Kidney (tissue), 14 donors: ENCODE measurements around the gene GJA5. TPM values are rescaled to one million over a fixed set of nuclear protein-coding genes. Genes with fewer than 3 reads are reported as not detected.

Source experiments
- DNase-seq, 5 donors: peaks; one replicate each; pipeline ENCODE4 v3.0.0-alpha.2; 2013 to 2020
- FAIRE-seq: peaks from 2 replicates; lab custom pipeline; 2012; peaks lifted over from hg19 to GRCh38; lab: Jason Lieb, UNC
- H3K27ac ChIP-seq, 2 donors: one replicate each; pipeline ENCODE4 v1.7.0; 2013; ENCODE audit warnings: low read depth in 2 of 2, low read length in 2 of 2, inconsistent platforms in 1 of 2
- H3K27me3 ChIP-seq: one replicate; pipeline ENCODE4 v1.7.1; 2013; ENCODE audit warnings: low read length, inconsistent platforms; ENCODE audit not compliant: control insufficient read depth, insufficient read depth
- H3K36me3 ChIP-seq, 3 donors: one replicate each; pipeline versions ENCODE4 v1.7.0 to v1.7.1; 2013; ENCODE audit warnings: low read length in 3 of 3, control low read depth in 1 of 3, inconsistent platforms in 1 of 3; ENCODE audit not compliant: insufficient read depth in 3 of 3, control insufficient read depth in 2 of 3
- H3K4me1 ChIP-seq, 3 donors: one replicate each; pipeline versions ENCODE4 v1.7.0 to v1.7.1; 2013; ENCODE audit warnings: low read length in 3 of 3, inconsistent platforms in 1 of 3, low read depth in 1 of 3; ENCODE audit not compliant: control insufficient read depth in 2 of 3, insufficient read depth in 2 of 3
- H3K4me3 ChIP-seq, 3 donors: one replicate each; pipeline versions ENCODE4 v1.7.0 to v1.8.1; 2013; ENCODE audit warnings: low read length in 3 of 3, control low read depth in 1 of 3, inconsistent platforms in 1 of 3
- H3K9ac ChIP-seq, 3 donors: one replicate each; pipeline versions ENCODE4 v1.7.0 to v1.7.1; 2013; ENCODE audit warnings: low read length in 3 of 3, control low read depth in 1 of 3, inconsistent platforms in 1 of 3
- H3K9me3 ChIP-seq, 3 donors: one replicate each; pipeline versions ENCODE4 v1.7.0 to v1.7.1; 2013; ENCODE audit warnings: low read length in 3 of 3, control low read depth in 1 of 3, inconsistent platforms in 1 of 3; ENCODE audit not compliant: control insufficient read depth in 2 of 3, insufficient read depth in 1 of 3
- CTCF ChIP-seq: IDR thresholded peaks from 3 replicates; pipeline ENCODE4 v1.5.1; 2012; ENCODE audit warnings: mild to moderate bottlenecking, moderate library complexity, borderline replicate concordance; ENCODE audit not compliant: insufficient read depth; ENCODE audit errors: extremely low read depth
- intact Hi-C: fragments of 100-400 bp; cut with DNase I; formaldehyde crosslinking; loops from one replicate; pipeline ENCODE4 v1.11.1; 2022
- polyA plus RNA-seq: library from polyadenylated mRNA; stranded (reverse); fragments of 350-450 nt; fragmentation: Illumina TruSeq; extraction: RNeasy Lipid Tissue Mini Kit (QIAGEN cat#74804); gene quantifications from one replicate; pipeline ENCODE4 v1.2.3, GENCODE V29; 2014; ENCODE audit warnings: low read depth, low replicate concordance; ENCODE audit not compliant: insufficient read depth
- total RNA-seq: library from RNA; stranded (reverse); fragmentation: NEBNext Ultra II Directional; extraction: Animal tissue kit (Norgen Biotek cat#: 25700); gene quantifications from one replicate; pipeline ENCODE4 v1.2.1, GENCODE V29; 2021
- donor health status: control.
- donor health status: control.
- donor health status: control.
- donor health status: control.
- donor health status: control.
- donor health status: DM: yes; HTN: yes; CAD: no.
- donor health status: Normal renal cell carcinoma (clear cell type).

The GJA5 gene
- total and polyA plus RNA-seq, 2 donors from 2014 or later: 28.3 to 36.4 TPM

- H3K4me1 ChIP-seq: peaks cover 0 to 15% (median 2%) of the 10 kb centered on the region in 3 donors
- no peak for FAIRE-seq
- no peaks in the 10 kb centered on the region for H3K27me3 ChIP-seq
- intact Hi-C loops: loop anchor here (5.0 kb wide), 1 partner anchor 167 kb away; no protein-coding TSS in a partner anchor
- H3K9me3 ChIP-seq: no peaks in the 10 kb centered on the region
- no peak overlapping the region for H3K4me3 ChIP-seq
- H3K9ac ChIP-seq: no peak overlapping the region
- no peak for DNase-seq
- TF ChIP-seq CTCF: no peak
- H3K36me3 ChIP-seq: no peaks in the 10 kb centered on the region
- no peak overlapping the region for H3K27ac ChIP-seq
These were observed 39.8 kb downstream of the GJA5 start for GRCh38 chr1:147720557-147720956.

DNA sequence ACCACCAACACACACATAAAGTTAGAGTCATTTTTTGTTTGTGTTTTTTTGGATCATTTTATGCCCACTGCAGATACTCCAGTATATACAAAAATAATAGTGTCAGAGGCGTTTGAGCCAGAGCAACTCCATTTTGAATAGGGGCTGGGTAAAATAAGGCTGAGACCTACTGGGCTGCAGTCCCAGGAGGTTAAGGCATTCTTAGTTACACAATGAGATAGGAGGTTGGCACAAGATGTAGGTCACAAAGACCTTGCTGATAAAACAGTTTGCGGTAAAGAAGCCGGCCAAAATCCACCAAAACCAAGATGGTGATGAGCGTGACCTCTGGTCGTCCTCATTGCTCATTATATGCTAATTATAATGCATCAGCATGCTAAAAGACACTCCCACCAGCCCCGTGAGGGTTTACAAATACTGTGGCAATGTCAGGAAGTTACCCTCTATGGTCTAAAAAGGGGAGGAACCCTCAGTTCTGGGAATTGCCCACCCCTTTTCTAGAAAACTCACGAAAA lies 40.6 kb downstream of the GJA5 start:
- TF ChIP-seq CTCF: no peak
- no peak for FAIRE-seq
- Histone ChIP-seq H3K9ac (no peak overlapping the region), H3K36me3 (no peaks in the 10 kb centered on the region), H3K4me3 (no peak overlapping the region), H3K4me1 (peaks cover 0 to 15% (median 2%) of the 10 kb centered on the region in 3 donors), H3K27me3 (no peaks in the 10 kb centered on the region), H3K9me3 (no peaks in the 10 kb centered on the region), H3K27ac (no peak overlapping the region)
- intact Hi-C loops: loop anchor here (5.0 kb wide), 1 partner anchor 168 kb away; no protein-coding TSS in a partner anchor
- DNase-seq: no peak

- H3K36me3 ChIP-seq: no peaks in the 10 kb centered on the region
- H3K27ac ChIP-seq: no peak overlapping the region
- no peak for TF ChIP-seq CTCF
- no peak overlapping the region for H3K4me3 ChIP-seq
- peaks cover 0 to 15% (median 2%) of the 10 kb centered on the region in 3 donors for H3K4me1 ChIP-seq
- no peak for FAIRE-seq
- H3K9ac ChIP-seq: no peak overlapping the region
- no peak for DNase-seq
- intact Hi-C loops: no loop called here
- no peaks in the 10 kb centered on the region for H3K27me3 ChIP-seq
- no peaks in the 10 kb centered on the region for H3K9me3 ChIP-seq
These were observed 41.2 kb downstream of the GJA5 start for GRCh38 chr1:147719029-147719698.
